EL (cell line): ENCODE measurements around the gene SCYGR2.
"Not testable (repeated sequence)": the region's sequence is repeated elsewhere in the genome, so short reads cannot be mapped to it uniquely, and the experiment has no call there.

Experiments
- DNase-seq: peaks from one replicate; pipeline ENCODE4 v3.0.0-alpha.2; 2016

Gene SCYGR2

GRCh38 chr2:227598835-227599503 lies at the start of gene SCYGR2:
SCYGR2 (plus strand) TSS chr2:227598893; CDS start chr2:227598893, 0 bp downstream.
- DNase-seq: not testable (repeated sequence)

GRCh38 chr2:227551836-227552235 lies 46.9 kb upstream of the SCYGR2 start:
- no peak for DNase-seq

- DNase-seq: no peak
Observed at GRCh38 chr2:227562581-227562980, 36.1 kb upstream of the SCYGR2 start.

GRCh38 chr2:227565080-227565479 lies 33.6 kb upstream of the SCYGR2 start:
- DNase-seq: no peak

- DNase-seq: no peak
Observed at GRCh38 chr2:227566012-227566411, 32.7 kb upstream of the SCYGR2 start.

GRCh38 chr2:227568852-227569169 lies 29.9 kb upstream of the SCYGR2 start:
- DNase-seq: no peak

GRCh38 chr2:227570615-227571014 lies 28.1 kb upstream of the SCYGR2 start:
- DNase-seq: peak; percentile 17

- DNase-seq: no peak
Observed at GRCh38 chr2:227576110-227576509, 22.6 kb upstream of the SCYGR2 start.

GRCh38 chr2:227576812-227577211 lies 21.9 kb upstream of the SCYGR2 start:
- DNase-seq: no peak

GRCh38 chr2:227577555-227577954 lies 21.1 kb upstream of the SCYGR2 start:
- no peak for DNase-seq

- no peak for DNase-seq
Observed at GRCh38 chr2:227578642-227579041, 20.1 kb upstream of the SCYGR2 start.

- DNase-seq: no peak
Observed at GRCh38 chr2:227579791-227580190, 18.9 kb upstream of the SCYGR2 start.

GRCh38 chr2:227582369-227582768 lies 16.3 kb upstream of the SCYGR2 start:
- no peak for DNase-seq

- DNase-seq: no peak
Observed at GRCh38 chr2:227592694-227593387, 5.9 kb upstream of the SCYGR2 start.

GRCh38 chr2:227595797-227596196 lies 2.9 kb upstream of the SCYGR2 start:
- no peak for DNase-seq

- no peak for DNase-seq
Observed at GRCh38 chr2:227597036-227597435, 1.7 kb upstream of the SCYGR2 start.

GRCh38 chr2:227597998-227598397 lies 695 bp upstream of the SCYGR2 start:
- peak; percentile 36 for DNase-seq

GRCh38 chr2:227602358-227602757 lies 3.7 kb downstream of the SCYGR2 start:
- no peak for DNase-seq

- DNase-seq: no peak
Observed at GRCh38 chr2:227606476-227606875, 7.8 kb downstream of the SCYGR2 start.

- DNase-seq: peak; percentile 16
Observed at GRCh38 chr2:227607941-227608340, 9.2 kb downstream of the SCYGR2 start.

GRCh38 chr2:227608561-227609338 lies 10.1 kb downstream of the SCYGR2 start:
- no peak for DNase-seq

GRCh38 chr2:227610123-227610522 lies 11.4 kb downstream of the SCYGR2 start:
- DNase-seq: no peak

- DNase-seq: no peak
Observed at GRCh38 chr2:227612546-227613271, 14.0 kb downstream of the SCYGR2 start.
